CD4-positive, alpha-beta T cell treated with Interleukin-10 for 1 hour (primary cell): ENCODE data around the gene TTC38.

Experiments used
- DNase-seq: peaks from one replicate; pipeline ENCODE4 v3.0.0-alpha.2; 2020

Gene TTC38

GRCh38 chr22:46280063-46280817 lies 12.4 kb downstream of the TTC38 start:
- DNase-seq: no peak

- peak; percentile 67 for DNase-seq
These were observed 13.3 kb downstream of the TTC38 start for GRCh38 chr22:46280999-46281623.

- DNase-seq: no peak
These were observed 14.3 kb downstream of the TTC38 start for GRCh38 chr22:46281866-46282678.

GRCh38 chr22:46286006-46286405 lies 18.2 kb downstream of the TTC38 start:
- DNase-seq: no peak

- no peak for DNase-seq
These were observed 19.4 kb downstream of the TTC38 start for GRCh38 chr22:46286941-46287872.

- DNase-seq: peak; percentile 53
These were observed 20.3 kb downstream of the TTC38 start for GRCh38 chr22:46287873-46288751.

GRCh38 chr22:46288846-46289243 lies 21.0 kb downstream of the TTC38 start:
- no peak for DNase-seq

GRCh38 chr22:46289244-46289891 lies 21.6 kb downstream of the TTC38 start:
- peak; percentile 63 for DNase-seq

- DNase-seq: no peak
These were observed 22.5 kb downstream of the TTC38 start for GRCh38 chr22:46290121-46290842.

GRCh38 chr22:46290843-46291785 lies 23.3 kb downstream of the TTC38 start:
- no peak for DNase-seq

GRCh38 chr22:46292173-46292572 lies 24.4 kb downstream of the TTC38 start:
- DNase-seq: no peak

GRCh38 chr22:46292732-46293131 lies 24.9 kb downstream of the TTC38 start:
- no peak for DNase-seq

GRCh38 chr22:46293577-46294260 lies 25.9 kb downstream of the TTC38 start:
- DNase-seq: no peak

- DNase-seq: no peak
These were observed 27.0 kb downstream of the TTC38 start for GRCh38 chr22:46294784-46295183.

- no peak for DNase-seq
These were observed 27.6 kb downstream of the TTC38 start for GRCh38 chr22:46295277-46295971.

- DNase-seq: peak; percentile 98
These were observed 28.7 kb downstream of the TTC38 start, which contains the start of gene GTSE1 for GRCh38 chr22:46296257-46297150. TSS of gene GTSE1 (plus strand) at chr22:46296870. CDS start at chr22:46297401, 531 bp downstream.
